HG03175 (cell line): ENCODE results near the gene NEURL2.
A peak's percentile ranks its signal among the peaks of the same experiment; 100 is the strongest.

Source experiments
- ATAC-seq: cut with Tn5 transposase; IDR thresholded peaks from one replicate; pipeline ENCODE4 v1.9.1; 2021; ENCODE audit warnings: mild to moderate bottlenecking, moderate library complexity; ENCODE audit not compliant: unreplicated experiment

The NEURL2 gene

GRCh38 chr20:45848421-45848820 lies 42.6 kb downstream of the NEURL2 start:
- no peak for ATAC-seq

DNA sequence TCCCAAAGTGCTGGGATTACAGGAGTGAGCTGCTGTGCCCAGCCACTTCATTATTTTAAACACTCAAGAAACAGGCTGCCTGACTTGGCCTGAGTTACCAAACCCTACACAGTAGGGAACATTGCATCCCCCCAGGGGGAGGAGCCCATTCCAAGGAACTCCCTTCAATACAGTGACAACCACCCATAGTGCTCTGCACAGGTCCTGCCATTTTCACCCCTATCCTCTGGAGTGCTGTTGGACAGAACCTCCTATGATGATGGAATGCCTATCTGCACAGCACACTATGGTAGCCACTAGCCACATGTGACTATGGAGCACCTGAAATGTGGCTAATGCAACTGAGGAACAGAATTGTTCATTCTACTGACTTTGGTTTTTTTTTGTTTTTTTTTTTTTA lies 45.6 kb downstream of the NEURL2 start:
- no peak for ATAC-seq

- ATAC-seq, result no peak
Observed at GRCh38 chr20:45843506-45843905, 47.5 kb downstream of the NEURL2 start.

GRCh38 chr20:45842169-45842812 lies 48.7 kb downstream of the NEURL2 start:
- peak; percentile 83 for ATAC-seq

- ATAC-seq, result no peak
Observed at GRCh38 chr20:45841407-45842129, 49.4 kb downstream of the NEURL2 start.

GRCh38 chr20:45840700-45841198 lies 50.3 kb downstream of the NEURL2 start:
- no peak for ATAC-seq
